Measurements from ENCODE around the gene TRIP6. TPM values are rescaled to one million over a fixed set of nuclear protein-coding genes. Genes with fewer than 3 reads are reported as not detected.

The TRIP6 gene
- total RNA-seq, 1 experiment from 2014 or later, result 140 TPM

- no peak for TF ChIP-seq NFATC4 (CRISPR knock-in tag; IDR thresholded peaks at IDR 0.05)
- TF ChIP-seq, protein P1, sequence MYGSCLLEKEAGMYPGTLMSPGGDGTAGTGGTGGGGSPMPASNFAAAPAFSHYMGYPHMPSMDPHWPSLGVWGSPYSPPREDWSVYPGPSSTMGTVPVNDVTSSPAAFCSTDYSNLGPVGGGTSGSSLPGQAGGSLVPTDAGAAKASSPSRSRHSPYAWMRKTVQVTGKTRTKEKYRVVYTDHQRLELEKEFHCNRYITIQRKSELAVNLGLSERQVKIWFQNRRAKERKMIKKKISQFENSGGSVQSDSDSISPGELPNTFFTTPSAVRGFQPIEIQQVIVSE (CRISPR knock-in tag; IDR thresholded peaks at IDR 0.05; ENCODE audit: borderline replicate concordance), result no peak
- TF ChIP-seq PRRX2 (CRISPR knock-in tag; IDR thresholded peaks at IDR 0.05), result no peak
- TF ChIP-seq E2F4 (CRISPR knock-in tag; IDR thresholded peaks at IDR 0.05; ENCODE audit: borderline replicate concordance, low read depth), result no peak
- TF ChIP-seq ATF6 (CRISPR knock-in tag; IDR thresholded peaks at IDR 0.05), result no peak
These were observed 11.7 kb upstream of the TRIP6 start (continued) for GRCh38 chr7:100855515-100855914.

- H3K4me1 Mint-ChIP-seq, result 0 out of 2 replicates have a peak, but pooled peaks cover 6% of the 10 kb centered on the region
- peak overlapping the region; percentile 32; the same call in 1 of the 2 replicates for H3K27ac Mint-ChIP-seq
- H3K36me3 Mint-ChIP-seq, result peaks cover 15% of the 10 kb centered on the region; the same call in 1 of the 2 replicates
- CTCF ChIA-PET, result no interaction called here
- H3K4me3 Mint-ChIP-seq, result no peak overlapping the region
- H3K27me3 Mint-ChIP-seq (ENCODE audit: low read depth), result no peaks in the 10 kb centered on the region
- ATAC-seq, result no peak
- POLR2A ChIA-PET, result no interaction called here
- no peaks in the 10 kb centered on the region for H3K9me3 Mint-ChIP-seq
- DNase-seq (ENCODE audit: low spot score), result no peak
- TF ChIP-seq KAT7 (CRISPR knock-in tag; IDR thresholded peaks at IDR 0.05; ENCODE audit: borderline replicate concordance) (no peak), E2F1 (CRISPR knock-in tag; IDR thresholded peaks at IDR 0.05) (no peak), RELA (CRISPR knock-in tag; IDR thresholded peaks at IDR 0.05; ENCODE audit: borderline replicate concordance) (no peak), USF1 (CRISPR knock-in tag; IDR thresholded peaks at IDR 0.05) (no peak), NFYB (CRISPR knock-in tag; conservative IDR thresholded peaks at IDR 0.05; ENCODE audit: low read depth) (no peak), HMGA2 (CRISPR knock-in tag; IDR thresholded peaks at IDR 0.05) (no peak), FOXP4 (CRISPR knock-in tag; IDR thresholded peaks at IDR 0.05) (no peak), GRHL2 (CRISPR knock-in tag; IDR thresholded peaks at IDR 0.05; ENCODE audit: insufficient replicate concordance, severe bottlenecking) (no peak), ZNF416 (CRISPR knock-in tag; IDR thresholded peaks at IDR 0.05) (no peak), AFF4 (CRISPR knock-in tag; IDR thresholded peaks at IDR 0.05; ENCODE audit: borderline replicate concordance) (no peak), TEAD1 (CRISPR knock-in tag; IDR thresholded peaks at IDR 0.05) (no peak), ZNF219 (CRISPR knock-in tag; IDR thresholded peaks at IDR 0.05; ENCODE audit: borderline replicate concordance) (no peak)
- TF ChIP-seq, protein P2, sequence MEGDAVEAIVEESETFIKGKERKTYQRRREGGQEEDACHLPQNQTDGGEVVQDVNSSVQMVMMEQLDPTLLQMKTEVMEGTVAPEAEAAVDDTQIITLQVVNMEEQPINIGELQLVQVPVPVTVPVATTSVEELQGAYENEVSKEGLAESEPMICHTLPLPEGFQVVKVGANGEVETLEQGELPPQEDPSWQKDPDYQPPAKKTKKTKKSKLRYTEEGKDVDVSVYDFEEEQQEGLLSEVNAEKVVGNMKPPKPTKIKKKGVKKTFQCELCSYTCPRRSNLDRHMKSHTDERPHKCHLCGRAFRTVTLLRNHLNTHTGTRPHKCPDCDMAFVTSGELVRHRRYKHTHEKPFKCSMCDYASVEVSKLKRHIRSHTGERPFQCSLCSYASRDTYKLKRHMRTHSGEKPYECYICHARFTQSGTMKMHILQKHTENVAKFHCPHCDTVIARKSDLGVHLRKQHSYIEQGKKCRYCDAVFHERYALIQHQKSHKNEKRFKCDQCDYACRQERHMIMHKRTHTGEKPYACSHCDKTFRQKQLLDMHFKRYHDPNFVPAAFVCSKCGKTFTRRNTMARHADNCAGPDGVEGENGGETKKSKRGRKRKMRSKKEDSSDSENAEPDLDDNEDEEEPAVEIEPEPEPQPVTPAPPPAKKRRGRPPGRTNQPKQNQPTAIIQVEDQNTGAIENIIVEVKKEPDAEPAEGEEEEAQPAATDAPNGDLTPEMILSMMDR (IDR thresholded peaks at IDR 0.05), result no peak
- TF ChIP-seq, protein P3, sequence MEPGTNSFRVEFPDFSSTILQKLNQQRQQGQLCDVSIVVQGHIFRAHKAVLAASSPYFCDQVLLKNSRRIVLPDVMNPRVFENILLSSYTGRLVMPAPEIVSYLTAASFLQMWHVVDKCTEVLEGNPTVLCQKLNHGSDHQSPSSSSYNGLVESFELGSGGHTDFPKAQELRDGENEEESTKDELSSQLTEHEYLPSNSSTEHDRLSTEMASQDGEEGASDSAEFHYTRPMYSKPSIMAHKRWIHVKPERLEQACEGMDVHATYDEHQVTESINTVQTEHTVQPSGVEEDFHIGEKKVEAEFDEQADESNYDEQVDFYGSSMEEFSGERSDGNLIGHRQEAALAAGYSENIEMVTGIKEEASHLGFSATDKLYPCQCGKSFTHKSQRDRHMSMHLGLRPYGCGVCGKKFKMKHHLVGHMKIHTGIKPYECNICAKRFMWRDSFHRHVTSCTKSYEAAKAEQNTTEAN (CRISPR knock-in tag; IDR thresholded peaks at IDR 0.05), result no peak
These were observed 10.3 kb upstream of the TRIP6 start for GRCh38 chr7:100856871-100857282.
